NB4 (cell line): ENCODE results near the gene AP3S2.
A peak's percentile ranks its signal among the peaks of the same experiment; 100 is the strongest.

Experiments used
- DNase-seq: peaks from one replicate; pipeline ENCODE4 v3.0.0; 2010; ENCODE audit warnings: low read depth
- H3K4me3 ChIP-seq: one replicate; pipeline ENCODE4 v1.5.1; 2011; ENCODE audit warnings: mild to moderate bottlenecking, low read depth, low read length, moderate library complexity
- CTCF ChIP-seq: IDR thresholded peaks from one replicate; pipeline ENCODE4 v1.5.1; 2012; ENCODE audit warnings: low read depth, low read length
- MAX ChIP-seq: IDR thresholded peaks from 2 replicates; pipeline ENCODE4 v1.6.1; 2011; ENCODE audit warnings: low read depth, low read length
- MYC ChIP-seq: IDR thresholded peaks from 2 replicates; pipeline ENCODE4 v1.6.1; 2011; ENCODE audit warnings: low read depth, low read length
- POLR2A ChIP-seq: IDR thresholded peaks from 2 replicates; pipeline ENCODE4 v1.6.1; 2011; ENCODE audit warnings: mild to moderate bottlenecking; ENCODE audit not compliant: insufficient read length; ENCODE audit errors: extremely low read depth

AP3S2 gene

GRCh38 chr15:89936051-89936785 lies 42.4 kb upstream of the AP3S2 start:
- peak; percentile 71 for DNase-seq
- H3K4me3 ChIP-seq = no peak overlapping the region

GRCh38 chr15:89932880-89933279 lies 39.1 kb upstream of the AP3S2 start:
- no peak for DNase-seq
- no peak for TF ChIP-seq CTCF
- TF ChIP-seq POLR2A = no peak
- TF ChIP-seq MAX = no peak
- no peak for TF ChIP-seq MYC
- no peak overlapping the region for H3K4me3 ChIP-seq

More at GRCh38 chr15:89936051-89936785, 42.4 kb upstream of the AP3S2 start:
- TF ChIP-seq POLR2A (no peak), MAX (no peak), CTCF (no peak), MYC (no peak)

- TF ChIP-seq CTCF (no peak), MAX (no peak), POLR2A (no peak), MYC (no peak)
- H3K4me3 ChIP-seq = no peak overlapping the region
- DNase-seq = no peak
These were observed 34.6 kb upstream of the AP3S2 start for GRCh38 chr15:89928421-89928820.

GRCh38 chr15:89926158-89926557 lies 32.4 kb upstream of the AP3S2 start:
- H3K4me3 ChIP-seq = no peak overlapping the region
- no peak for DNase-seq
- TF ChIP-seq CTCF (no peak), MYC (no peak), MAX (no peak)

- no peak for DNase-seq
- no peak for TF ChIP-seq MYC
- no peak for TF ChIP-seq POLR2A
- TF ChIP-seq MAX = no peak
- no peak for TF ChIP-seq CTCF
- no peak overlapping the region for H3K4me3 ChIP-seq
These were observed 23.8 kb upstream of the AP3S2 start for GRCh38 chr15:89917442-89918101.
